ENCODE measurements around the gene WDR54. TPM values are rescaled to one million over a fixed set of nuclear protein-coding genes. Genes with fewer than 3 reads are reported as not detected.

Gene WDR54
- total RNA-seq, 1 donor from 2014 or later: 14.5 TPM

DNA sequence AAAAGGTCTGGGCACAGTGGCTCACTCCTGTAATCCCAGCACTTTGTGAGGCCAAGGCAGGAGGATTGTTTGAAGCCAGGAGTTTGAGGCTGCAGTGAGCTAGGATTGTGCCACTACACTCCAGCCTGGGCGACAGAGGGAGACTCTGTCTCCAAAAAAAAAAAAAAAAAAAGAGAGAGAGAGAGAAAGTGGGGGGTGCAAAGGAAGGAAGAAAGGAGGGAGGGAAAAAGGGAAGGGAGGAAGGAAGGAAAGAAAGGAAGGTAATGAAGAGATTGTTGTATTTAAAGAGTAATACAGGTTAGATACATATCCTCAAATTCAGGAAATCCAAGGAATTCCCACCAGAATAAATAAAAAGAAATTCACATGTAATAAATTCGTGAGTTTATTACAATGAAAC is 19.6 kb upstream of the WDR54 start:
- intact Hi-C loops (cut with DNase I): no loop called here
- no peaks in the 10 kb centered on the region for H3K36me3 ChIP-seq
- no peak for DNase-seq
- H3K27me3 ChIP-seq (ENCODE audit: low read depth): no peaks in the 10 kb centered on the region
- no peaks in the 10 kb centered on the region for H3K4me1 ChIP-seq
- no peak for ATAC-seq
- no peaks in the 10 kb centered on the region for H3K9me3 ChIP-seq
- no peak overlapping the region for H3K27ac ChIP-seq
- TF ChIP-seq, protein P1, sequence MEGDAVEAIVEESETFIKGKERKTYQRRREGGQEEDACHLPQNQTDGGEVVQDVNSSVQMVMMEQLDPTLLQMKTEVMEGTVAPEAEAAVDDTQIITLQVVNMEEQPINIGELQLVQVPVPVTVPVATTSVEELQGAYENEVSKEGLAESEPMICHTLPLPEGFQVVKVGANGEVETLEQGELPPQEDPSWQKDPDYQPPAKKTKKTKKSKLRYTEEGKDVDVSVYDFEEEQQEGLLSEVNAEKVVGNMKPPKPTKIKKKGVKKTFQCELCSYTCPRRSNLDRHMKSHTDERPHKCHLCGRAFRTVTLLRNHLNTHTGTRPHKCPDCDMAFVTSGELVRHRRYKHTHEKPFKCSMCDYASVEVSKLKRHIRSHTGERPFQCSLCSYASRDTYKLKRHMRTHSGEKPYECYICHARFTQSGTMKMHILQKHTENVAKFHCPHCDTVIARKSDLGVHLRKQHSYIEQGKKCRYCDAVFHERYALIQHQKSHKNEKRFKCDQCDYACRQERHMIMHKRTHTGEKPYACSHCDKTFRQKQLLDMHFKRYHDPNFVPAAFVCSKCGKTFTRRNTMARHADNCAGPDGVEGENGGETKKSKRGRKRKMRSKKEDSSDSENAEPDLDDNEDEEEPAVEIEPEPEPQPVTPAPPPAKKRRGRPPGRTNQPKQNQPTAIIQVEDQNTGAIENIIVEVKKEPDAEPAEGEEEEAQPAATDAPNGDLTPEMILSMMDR (IDR thresholded peaks at IDR 0.05): no peak
- no peak overlapping the region for H3K4me3 ChIP-seq

DNA sequence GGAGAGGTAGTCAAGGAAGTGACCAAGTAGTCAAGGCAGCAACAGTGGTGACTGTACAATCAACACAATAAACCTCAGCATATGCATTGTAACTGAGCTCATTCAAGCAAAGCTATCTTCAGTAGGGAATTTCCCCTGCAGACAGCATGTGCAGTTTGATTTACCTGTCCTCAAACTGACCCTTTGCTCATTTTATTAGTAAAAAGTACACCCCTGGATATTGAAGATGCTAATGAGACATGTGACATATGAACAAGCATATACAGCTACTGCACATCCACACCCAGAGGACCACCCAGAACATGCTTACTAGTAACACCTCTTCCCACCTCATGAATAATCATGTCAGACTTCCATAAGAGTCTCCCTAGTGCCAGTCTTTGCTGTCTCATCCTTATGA is 15.5 kb upstream of the WDR54 start:
- H3K27ac ChIP-seq: no peak overlapping the region
- TF ChIP-seq, protein P1 (IDR thresholded peaks at IDR 0.05): no peak
- no peaks in the 10 kb centered on the region for H3K36me3 ChIP-seq
- H3K27me3 ChIP-seq (ENCODE audit: low read depth): no peaks in the 10 kb centered on the region
- intact Hi-C loops (cut with DNase I): no loop called here
- H3K4me1 ChIP-seq: no peaks in the 10 kb centered on the region
- no peak for ATAC-seq
- H3K9me3 ChIP-seq: no peaks in the 10 kb centered on the region
- no peak for DNase-seq
- H3K4me3 ChIP-seq: no peak overlapping the region

DNA sequence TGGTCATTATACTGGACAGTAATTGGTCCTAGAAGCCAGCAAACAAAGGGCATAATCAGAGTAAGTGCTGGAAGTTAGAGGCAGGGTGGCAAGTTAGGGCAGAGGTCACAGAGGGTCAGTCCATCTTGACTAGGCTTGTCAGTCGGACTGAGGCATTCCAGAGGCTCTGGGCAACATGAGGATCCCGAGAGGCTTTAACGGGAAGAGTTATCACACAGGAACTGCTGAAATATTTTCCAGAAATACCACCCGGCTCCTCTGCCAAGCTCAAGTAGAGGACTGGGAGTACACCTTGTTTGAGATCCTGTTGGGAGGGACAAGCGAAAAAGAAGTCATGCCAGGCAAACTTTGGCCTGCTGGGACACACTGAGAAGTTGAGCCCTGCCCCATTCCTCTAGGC is 13.8 kb upstream of the WDR54 start:
- ATAC-seq: no peak
- Histone ChIP-seq H3K9me3 (no peaks in the 10 kb centered on the region), H3K27ac (no peak overlapping the region), H3K4me1 (no peaks in the 10 kb centered on the region), H3K4me3 (no peak overlapping the region), H3K36me3 (no peaks in the 10 kb centered on the region), H3K27me3 (ENCODE audit: low read depth) (no peaks in the 10 kb centered on the region)
- no peak for DNase-seq
- intact Hi-C loops (cut with DNase I): no loop called here
- TF ChIP-seq, protein P1 (IDR thresholded peaks at IDR 0.05): no peak

DNA sequence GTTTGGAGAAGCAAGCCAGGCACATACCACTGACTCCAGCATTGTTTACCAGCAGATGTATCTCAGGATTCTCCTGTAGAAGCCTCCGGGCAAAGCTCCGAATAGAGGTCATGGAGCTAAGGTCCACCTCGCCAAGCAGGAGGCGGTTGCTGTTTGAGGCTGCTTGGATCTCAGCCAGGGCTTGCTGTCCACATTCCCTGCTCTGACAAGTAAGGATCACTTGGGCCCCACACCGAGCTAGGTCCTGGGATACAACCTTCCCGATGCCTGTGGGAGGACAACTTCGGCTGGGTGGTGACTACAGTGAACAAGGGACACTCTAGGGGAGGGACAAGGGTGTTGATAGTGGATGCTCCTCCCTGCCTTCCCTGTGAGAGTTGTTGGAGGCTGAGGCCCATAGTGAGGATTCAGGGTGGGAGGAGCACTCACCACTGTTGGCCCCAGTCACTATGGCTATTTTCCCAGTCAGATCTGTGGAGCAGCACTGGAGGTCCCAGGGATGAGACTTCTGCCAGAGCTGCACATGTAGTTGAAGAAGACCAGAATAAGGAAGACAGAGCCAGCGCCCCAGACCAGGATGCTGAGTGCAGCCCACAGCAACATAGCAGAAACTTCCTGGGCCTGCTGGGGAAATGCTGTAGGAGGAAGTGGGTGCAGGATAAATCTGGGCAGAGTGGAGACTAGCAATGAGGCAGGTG is 8.4 kb upstream of the WDR54 start:
- ATAC-seq: no peak
- intact Hi-C loops (cut with DNase I): no loop called here

DNA sequence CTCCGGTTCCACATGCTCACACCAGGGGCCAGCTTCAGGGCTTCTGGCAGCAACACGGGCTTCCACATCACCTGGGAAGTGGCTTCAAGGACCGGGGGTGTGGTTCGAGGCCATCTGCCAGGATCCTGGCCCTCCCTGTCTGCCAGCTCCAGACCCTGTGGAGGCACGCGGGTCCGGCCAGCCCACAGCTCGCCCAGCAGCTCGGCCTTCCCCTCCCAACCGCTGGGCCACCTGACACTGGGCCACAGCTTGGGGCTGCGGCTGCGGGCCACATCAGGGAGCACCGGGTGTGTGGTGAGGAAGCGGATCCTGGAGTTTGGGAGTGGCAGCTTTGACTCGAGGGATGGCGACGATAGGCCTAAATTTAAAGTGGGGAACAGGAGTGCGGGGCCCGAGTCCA is 7.1 kb upstream of the WDR54 start:
- Histone ChIP-seq H3K27ac (peak overlapping the region; percentile 36), H3K4me3 (peak overlapping the region; percentile 66), H3K9me3 (no peaks in the 10 kb centered on the region), H3K4me1 (peaks cover 31% of the 10 kb centered on the region), H3K27me3 (ENCODE audit: low read depth) (peaks cover 11% of the 10 kb centered on the region), H3K36me3 (no peaks in the 10 kb centered on the region)
- intact Hi-C loops (cut with DNase I): no loop called here
- ATAC-seq (peak; percentile 32 to 34), DNase-seq (no peak)
- TF ChIP-seq, protein P1 (IDR thresholded peaks at IDR 0.05): no peak

More for the DNA sequence above, 8.4 kb upstream of the WDR54 start:
- Histone ChIP-seq H3K27me3 (ENCODE audit: low read depth) (peaks cover 11% of the 10 kb centered on the region), H3K36me3 (no peaks in the 10 kb centered on the region), H3K4me3 (no peak overlapping the region), H3K4me1 (peaks cover 25% of the 10 kb centered on the region), H3K9me3 (no peaks in the 10 kb centered on the region), H3K27ac (no peak overlapping the region)
- no peak for DNase-seq
- TF ChIP-seq, protein P1 (IDR thresholded peaks at IDR 0.05): no peak
